Thyroid gland (tissue), 4 donors: ENCODE data around the gene EIF4ENIF1.

Source experiments
- CTCF ChIP-seq, 6 experiments: fragments of 200-600 bp in 3 of 6; fragments of 450-650 bp in 3 of 6; sonication (generic) in 3 of 6; IDR thresholded peaks; one replicate each; pipeline ENCODE4 v1.5.1; 2016 to 2019; ENCODE audit warnings: antibody characterized with exemption in 6 of 6, mild to moderate bottlenecking in 2 of 6, inconsistent platforms in 1 of 6, moderate library complexity in 1 of 6
- POLR2A ChIP-seq, 2 donors: fragments of 450-650 bp; IDR thresholded peaks; one replicate each; pipeline ENCODE4 v1.6.1; 2017; ENCODE audit warnings: antibody characterized with exemption in 2 of 2, mild to moderate bottlenecking in 2 of 2, moderate library complexity in 1 of 2

DNA sequence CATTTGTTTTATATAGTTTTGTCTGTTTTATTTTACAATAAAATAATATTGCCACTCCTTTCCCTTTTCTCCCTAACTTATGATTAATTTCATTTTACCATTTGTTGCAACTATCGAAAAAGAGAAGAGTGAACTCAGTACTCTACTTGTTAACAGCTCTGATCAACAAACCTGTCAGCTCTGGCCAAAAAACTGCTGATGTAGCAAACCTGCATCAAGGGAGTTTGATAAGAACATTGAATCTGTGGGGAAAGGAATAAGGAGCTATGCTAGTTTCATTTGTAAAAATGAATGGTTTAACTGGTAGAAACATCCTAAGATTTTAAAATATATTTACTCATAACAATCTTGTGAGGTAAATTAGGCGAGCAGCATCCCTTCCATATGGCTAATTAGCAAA, 42.9 kb downstream of the EIF4ENIF1 start:
- TF ChIP-seq CTCF (IDR thresholded peaks at IDR 0.05) (no peak), POLR2A (IDR thresholded peaks at IDR 0.05) (no peak)
